GM18508 (cell line): ENCODE measurements around the gene IQSEC3.

Experiments
- ATAC-seq: cut with Tn5 transposase; IDR thresholded peaks from one replicate; pipeline ENCODE4 v1.9.1; 2021; ENCODE audit warnings: moderate number of reproducible peaks; ENCODE audit not compliant: insufficient read depth, unreplicated experiment

The IQSEC3 gene

GRCh38 chr12:191541-191940, 125.0 kb downstream of the IQSEC3 start:
- ATAC-seq, result no peak

DNA sequence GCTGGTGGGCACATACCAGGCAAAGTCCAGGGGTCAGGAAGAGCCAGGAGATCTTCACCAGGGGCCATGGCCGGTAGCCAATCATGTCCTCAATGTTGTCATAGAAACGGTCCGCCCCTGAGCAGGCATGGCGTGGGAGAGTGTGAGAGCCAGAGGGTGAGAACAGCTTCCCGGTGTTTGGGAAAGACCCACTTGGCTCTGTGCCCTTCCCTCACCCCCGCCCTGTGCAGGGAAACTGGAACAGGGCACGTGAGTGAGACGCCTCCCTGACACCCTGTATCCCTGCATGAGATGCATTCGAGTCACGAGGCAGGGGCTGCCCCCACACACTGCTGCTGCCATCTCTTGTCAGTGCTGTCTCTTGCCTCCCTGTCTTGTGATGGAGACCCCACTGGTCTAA, 126.7 kb downstream of the IQSEC3 start:
- no peak for ATAC-seq

DNA sequence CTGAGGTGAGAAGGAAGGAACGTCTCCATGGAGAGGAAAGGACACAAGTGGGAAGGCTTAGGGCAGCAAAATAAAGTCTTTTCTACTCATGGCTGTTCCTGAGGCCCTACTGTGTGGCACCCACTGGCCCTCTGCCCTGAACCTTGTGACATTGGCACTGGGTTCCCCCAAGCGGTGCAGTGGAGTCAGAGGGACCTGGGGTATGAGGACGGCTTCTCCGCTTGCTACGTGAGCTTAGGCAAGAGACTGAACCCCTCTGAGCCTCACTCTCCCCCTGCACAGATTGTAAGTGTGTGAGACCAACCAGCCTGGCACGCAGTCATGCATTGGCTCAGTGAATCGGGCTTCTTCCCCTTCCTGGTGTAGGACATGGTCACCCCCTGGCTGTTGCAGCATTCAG, 127.7 kb downstream of the IQSEC3 start:
- no peak for ATAC-seq

- no peak for ATAC-seq
These were observed 128.6 kb downstream of the IQSEC3 start for GRCh38 chr12:195156-195555.

GRCh38 chr12:195951-196350, 129.4 kb downstream of the IQSEC3 start:
- no peak for ATAC-seq

DNA sequence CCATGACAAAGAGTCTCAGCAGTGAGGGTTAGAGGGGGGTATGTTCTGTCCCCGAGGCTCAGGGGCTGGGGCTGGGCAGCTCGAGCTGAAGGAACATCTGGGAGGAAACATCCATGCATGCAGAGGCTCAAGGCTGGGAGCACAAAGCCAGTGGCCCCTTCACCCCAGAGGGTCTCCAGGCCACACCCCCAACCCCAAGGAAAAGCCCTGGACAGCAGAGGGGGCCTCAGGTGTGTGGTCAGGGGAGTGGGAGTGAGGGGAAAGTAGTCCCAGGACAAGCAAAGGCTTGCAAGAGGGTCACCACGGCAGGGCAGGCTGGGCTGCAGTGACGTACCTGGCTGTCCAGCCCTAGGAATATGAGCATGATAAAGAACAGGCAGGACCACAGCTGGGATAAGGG, 129.9 kb downstream of the IQSEC3 start:
- ATAC-seq, result no peak

DNA sequence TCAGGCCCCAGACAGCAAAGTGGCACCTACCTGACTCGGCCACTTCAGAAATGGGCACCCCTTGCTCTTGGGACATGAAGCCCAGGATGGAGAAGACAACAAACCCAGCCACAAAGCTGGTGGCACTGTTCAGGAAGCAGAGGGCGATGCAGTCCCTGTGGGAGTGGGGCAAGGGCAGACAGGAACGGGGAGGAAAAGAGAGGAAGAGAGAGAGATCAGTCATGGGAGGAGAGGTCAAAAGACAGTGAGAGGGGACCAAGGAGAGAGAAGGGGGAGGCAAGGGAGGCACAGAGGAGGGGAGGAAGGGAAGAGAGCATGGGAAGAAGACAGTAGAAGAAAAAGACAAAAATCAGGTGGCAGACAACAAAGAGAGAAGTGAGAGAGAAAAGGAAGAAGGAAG, 130.8 kb downstream of the IQSEC3 start:
- no peak for ATAC-seq

DNA sequence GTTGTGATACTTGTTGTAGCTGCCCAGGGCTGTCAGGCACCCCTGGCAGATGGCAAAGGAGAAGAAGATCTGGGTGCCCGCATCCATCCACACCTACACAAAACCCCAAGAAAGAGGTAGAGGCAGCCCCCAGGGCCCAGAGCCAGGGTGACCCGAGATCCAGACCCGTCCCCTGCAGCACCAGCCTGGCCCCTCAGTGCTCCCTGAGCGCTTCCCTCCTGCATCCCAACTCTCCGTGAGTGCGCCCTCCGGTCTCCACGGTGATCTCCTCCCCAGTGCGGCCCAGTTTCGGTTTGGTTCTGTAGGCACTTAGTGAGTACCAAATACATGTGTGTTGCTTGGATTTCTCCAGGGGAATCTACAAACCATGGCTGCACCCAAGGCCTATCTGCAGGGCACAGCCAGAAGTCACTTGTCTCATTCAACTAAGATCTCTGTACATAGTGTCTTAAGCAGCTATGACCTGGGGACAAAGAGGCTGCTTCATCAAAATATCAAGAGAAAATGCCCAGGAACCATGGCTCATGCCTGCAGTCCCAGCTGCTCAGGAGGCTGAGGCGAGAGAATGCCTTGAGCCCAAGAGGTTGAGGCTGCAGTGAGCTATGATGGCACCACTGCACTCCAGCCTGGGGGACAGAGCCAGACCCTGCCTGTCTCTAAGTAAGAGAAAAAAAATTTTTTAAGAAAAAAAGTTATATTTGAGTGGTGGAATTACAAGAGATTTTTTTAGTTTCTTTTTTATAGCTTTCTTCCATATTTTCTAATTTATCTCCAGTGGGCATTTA, 131.5 kb downstream of the IQSEC3 start:
- ATAC-seq, result no peak

GRCh38 chr12:198705-199104, 132.1 kb downstream of the IQSEC3 start:
- ATAC-seq, result no peak

- ATAC-seq, result no peak
These were observed 134.8 kb downstream of the IQSEC3 start for GRCh38 chr12:201361-201760.

- no peak for ATAC-seq
These were observed 135.6 kb downstream of the IQSEC3 start for GRCh38 chr12:202081-202731.

- ATAC-seq, result no peak
These were observed 136.5 kb downstream of the IQSEC3 start for GRCh38 chr12:203074-203461.

DNA sequence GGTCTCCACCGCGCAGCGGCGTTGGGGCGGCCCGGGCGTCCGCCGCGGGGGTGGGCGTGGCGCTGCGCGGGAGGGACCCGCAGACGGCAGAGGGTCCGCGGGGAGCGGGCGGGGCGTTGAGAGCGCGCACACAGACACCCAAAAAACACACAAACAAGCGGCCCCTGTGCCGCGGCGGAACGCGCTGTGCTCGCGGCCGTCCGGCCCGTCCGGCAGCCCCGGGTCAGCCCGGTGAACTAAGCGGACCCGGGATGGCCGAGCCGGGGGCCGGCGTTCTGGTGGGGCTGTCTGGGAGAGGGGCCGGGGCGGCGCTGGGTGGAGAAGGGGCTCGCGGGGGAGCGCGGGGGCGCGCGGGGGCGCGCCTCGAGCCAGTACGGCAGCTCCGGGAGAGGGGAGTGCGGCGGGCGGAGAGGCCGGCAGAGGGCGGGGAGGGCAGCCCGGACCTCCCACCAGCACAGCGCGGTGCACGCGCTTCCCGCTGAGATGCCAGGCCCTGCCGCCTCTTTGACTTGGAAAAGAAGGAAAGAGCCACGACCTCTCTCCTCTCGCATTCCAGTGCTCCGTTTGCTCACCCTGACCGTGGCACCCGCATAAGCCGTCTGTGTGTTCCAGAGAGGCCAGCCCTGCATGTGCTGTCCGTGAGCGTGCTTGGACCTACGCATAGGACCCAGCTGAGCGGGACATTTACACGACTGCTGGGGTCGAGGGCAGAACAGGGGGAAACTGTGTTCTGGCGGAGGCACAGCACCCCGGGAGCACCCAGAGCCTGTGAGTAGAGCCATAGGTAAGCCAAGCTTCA, 137.1 kb downstream of the IQSEC3 start:
- ATAC-seq, result no peak

DNA sequence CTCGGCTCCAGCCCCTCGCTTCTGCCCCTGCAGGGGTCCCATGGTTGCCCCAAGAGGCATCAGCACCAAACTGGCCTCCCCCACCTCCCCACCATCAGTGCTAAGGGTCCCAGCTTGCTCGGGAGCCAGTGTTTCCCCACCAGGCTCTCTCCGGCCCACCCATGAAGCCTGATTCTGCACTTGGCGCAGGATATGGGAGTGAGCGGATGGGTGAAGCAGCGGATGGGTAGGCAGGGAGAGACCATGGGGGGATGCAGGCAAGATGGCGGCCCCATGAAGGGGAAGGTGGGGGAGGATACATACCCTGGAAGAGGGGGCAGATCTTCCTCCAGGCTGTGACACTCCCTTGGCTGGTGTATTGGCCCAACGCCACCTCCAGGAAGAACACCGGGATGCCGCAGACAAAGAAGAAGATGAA, 137.7 kb downstream of the IQSEC3 start:
- ATAC-seq, result no peak

DNA sequence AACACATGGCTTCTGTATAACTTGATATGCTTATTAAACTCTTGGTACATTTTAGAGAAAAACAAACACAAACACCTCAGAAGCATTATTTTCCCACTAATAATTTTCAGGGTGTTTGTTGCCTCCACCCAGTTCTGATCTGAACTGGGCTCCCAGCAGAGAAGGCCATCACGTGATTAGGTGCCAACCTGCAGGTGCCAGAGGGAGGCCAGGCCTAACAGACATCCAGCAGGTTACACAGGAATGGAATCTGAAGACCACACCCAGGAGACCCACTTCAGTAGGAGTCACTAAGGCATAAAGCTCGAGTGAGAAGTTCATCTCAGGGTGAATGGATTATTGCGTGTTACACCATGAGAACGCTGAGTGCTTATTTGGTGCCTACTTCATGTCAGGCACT, 138.5 kb downstream of the IQSEC3 start:
- no peak for ATAC-seq

- no peak for ATAC-seq
These were observed 140.3 kb downstream of the IQSEC3 start for GRCh38 chr12:206746-207440.

- no peak for ATAC-seq
These were observed 141.2 kb downstream of the IQSEC3 start for GRCh38 chr12:207804-208203.

DNA sequence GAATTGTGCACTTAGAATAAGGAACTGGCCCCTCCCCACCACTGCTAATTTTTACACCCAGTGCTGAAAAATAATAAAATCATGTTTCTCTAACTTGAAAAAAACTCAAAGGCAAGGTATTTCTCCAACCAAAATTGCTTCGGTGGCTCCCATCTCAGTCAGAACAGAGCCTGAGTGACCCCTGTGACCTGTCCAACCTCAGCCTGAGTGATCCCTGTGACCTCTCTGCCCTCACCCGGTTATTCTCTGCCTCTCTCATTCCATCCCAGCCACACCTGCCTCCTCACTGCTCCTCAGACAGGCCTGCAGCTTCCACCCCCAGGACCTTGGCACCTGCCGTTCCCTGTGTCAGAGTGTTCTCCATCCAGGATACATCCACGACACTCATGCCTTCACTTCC, 142.2 kb downstream of the IQSEC3 start:
- ATAC-seq, result no peak

- no peak for ATAC-seq
These were observed 142.7 kb downstream of the IQSEC3 start for GRCh38 chr12:209246-209645.

GRCh38 chr12:209851-210250, 143.3 kb downstream of the IQSEC3 start:
- ATAC-seq, result no peak
